DOHH2 (cell line): ENCODE data around the gene ALPI.

Experiments
- CTCF ChIP-seq: fragments of 200-600 bp; sonication (generic); IDR thresholded peaks from one replicate; pipeline ENCODE4 v1.5.1; 2014; ENCODE audit warnings: antibody characterized with exemption, mild to moderate bottlenecking, low read depth, low read length; ENCODE audit not compliant: poor library complexity, severe bottlenecking
- EZH2phosphoT487 ChIP-seq: fragments of 200-600 bp; sonication (generic); IDR thresholded peaks from 2 replicates; pipeline ENCODE4 v1.6.1; 2017; ENCODE audit warnings: borderline replicate concordance, mild to moderate bottlenecking, antibody characterized with exemption, low read length, moderate library complexity, mixed read lengths

GRCh38 chr2:232415736-232416520 is 40.0 kb upstream of the ALPI start:
- TF ChIP-seq CTCF: no peak
- TF ChIP-seq EZH2phosphoT487: no peak
